ENCODE measurements around the gene PLA2G3. TPM values are rescaled to one million over a fixed set of nuclear protein-coding genes. Genes with fewer than 3 reads are reported as not detected.

Gene PLA2G3
- total and polyA plus RNA-seq, 2 donors (not counting 3 experiments of a cell fraction or from before 2014, with no cell fraction given), result 0.75 to 0.84 TPM

GRCh38 chr22:31100762-31101525, 39.4 kb downstream of the PLA2G3 start:
- H3K36me3 ChIP-seq (ENCODE audit: control insufficient read depth in 2 of 2, extremely low read depth in 1 of 2, insufficient read depth in 2 of 2, low read length in 2 of 2), result peaks cover 27 to 51% of the 10 kb centered on the region in 2 experiments
- ChIA-PET POLR2A (no interaction called here), CTCF (interaction anchor here (0.6 to 1.7 kb wide), 2 partner anchors 16 to 49 kb away, joined by 5 to 6 read pairs; no protein-coding TSS in a partner anchor)
- no peak overlapping the region for H3K27ac ChIP-seq (ENCODE audit: insufficient read depth, low read depth, low read length)
- TF ChIP-seq CTCF (IDR thresholded peaks at IDR 0.05; ENCODE audit: extremely low read depth in 1 of 2, insufficient read depth in 1 of 2, low read depth in 1 of 2, low read length in 2 of 2) (no peak), MAX (IDR thresholded peaks at IDR 0.05; ENCODE audit: insufficient read depth, insufficient read length) (no peak), POLR2AphosphoS5 (IDR thresholded peaks at IDR 0.05; ENCODE audit: insufficient read depth, low read depth, low read length) (no peak), EZH2 (IDR thresholded peaks at IDR 0.05; ENCODE audit: borderline replicate concordance, low read depth, low read length, severe bottlenecking) (no peak), FOS (IDR thresholded peaks at IDR 0.05; ENCODE audit: borderline replicate concordance, insufficient read depth, low read length) (no peak), JUN (IDR thresholded peaks at IDR 0.05; ENCODE audit: borderline replicate concordance, insufficient read depth, insufficient read length, low read depth) (no peak), MYC (IDR thresholded peaks at IDR 0.05; ENCODE audit: low read depth, low read length) (no peak), POLR2A (IDR thresholded peaks at IDR 0.05; ENCODE audit: low read depth, low read length) (no peak), GATA2 (IDR thresholded peaks at IDR 0.05; ENCODE audit: insufficient read depth, insufficient read length, low read depth, low read length) (no peak)
- H3K9me1 ChIP-seq (replicated peaks; ENCODE audit: control insufficient read depth, extremely low read depth, insufficient read depth, low read length), result no peaks in the 10 kb centered on the region
- no peaks in the 10 kb centered on the region for H3K27me3 ChIP-seq (ENCODE audit: control insufficient read depth in 2 of 2, insufficient read depth in 2 of 2, low read length in 2 of 2)
- no peak overlapping the region for H3K9ac ChIP-seq (replicated peaks; ENCODE audit: extremely low read depth, insufficient read depth, low read length)
- no peak overlapping the region for H3K4me2 ChIP-seq (ENCODE audit: insufficient read depth, low read length)
- no TSS peak for BruUV-seq (replicated peaks)
- no peak overlapping the region for H3K4me3 ChIP-seq (replicated peaks in 1 of 3; ENCODE audit: insufficient read depth in 1 of 3, low read depth in 1 of 3, low read length in 3 of 3)
- dilution Hi-C loops (cut with MboI; ENCODE audit: extremely low pct_ligation_motif_present, low sequenced_read_pairs), result no loop called here
- no peaks in the 10 kb centered on the region for H3K9me3 ChIP-seq (replicated peaks; ENCODE audit: control insufficient read depth, insufficient read depth, low read length)
- H3K4me1 ChIP-seq (ENCODE audit: control insufficient read depth, extremely low read depth, insufficient read depth, low read length), result no peaks in the 10 kb centered on the region
- no peaks in the 10 kb centered on the region for H4K20me1 ChIP-seq (replicated peaks; ENCODE audit: control insufficient read depth, extremely low read depth, insufficient read depth, low read length)
- no peak for FAIRE-seq
- no peak for DNase-seq (ENCODE audit: low read depth, low spot score)
- intact Hi-C loops (cut with micrococcal nuclease), result no loop called here
- no peak overlapping the region for H2AFZ ChIP-seq (ENCODE audit: low read depth, low read length)
- H3K79me2 ChIP-seq (ENCODE audit: control insufficient read depth, insufficient read depth, low read length), result no peaks in the 10 kb centered on the region
